ENCODE data around the gene CCDC142.
"Not testable (repeated sequence)": the region's sequence is repeated elsewhere in the genome, so short reads cannot be mapped to it uniquely, and the experiment has no call there.

CCDC142 gene

DNA sequence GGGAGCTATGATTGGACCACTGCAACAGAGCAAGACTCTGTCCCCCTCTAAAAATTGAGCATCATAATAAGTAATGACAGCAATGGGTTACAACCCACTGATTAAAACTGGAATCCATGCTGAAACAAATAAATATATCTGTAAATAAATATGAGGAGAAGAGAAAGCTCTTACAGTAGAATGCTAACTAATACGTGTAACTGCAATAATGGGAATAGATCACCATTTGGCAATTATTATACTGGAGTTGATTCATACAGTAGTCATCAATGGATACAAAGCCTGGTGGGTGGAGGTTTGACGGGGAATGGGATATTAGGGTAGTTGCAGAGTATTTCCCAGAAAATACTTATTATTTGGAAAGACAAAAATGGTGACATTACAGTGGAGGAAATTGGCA, 34.0 kb downstream of the CCDC142 start:
- in situ Hi-C loops (cut with MboI; ENCODE audit: low sequenced_read_pairs) = no loop called here

DNA sequence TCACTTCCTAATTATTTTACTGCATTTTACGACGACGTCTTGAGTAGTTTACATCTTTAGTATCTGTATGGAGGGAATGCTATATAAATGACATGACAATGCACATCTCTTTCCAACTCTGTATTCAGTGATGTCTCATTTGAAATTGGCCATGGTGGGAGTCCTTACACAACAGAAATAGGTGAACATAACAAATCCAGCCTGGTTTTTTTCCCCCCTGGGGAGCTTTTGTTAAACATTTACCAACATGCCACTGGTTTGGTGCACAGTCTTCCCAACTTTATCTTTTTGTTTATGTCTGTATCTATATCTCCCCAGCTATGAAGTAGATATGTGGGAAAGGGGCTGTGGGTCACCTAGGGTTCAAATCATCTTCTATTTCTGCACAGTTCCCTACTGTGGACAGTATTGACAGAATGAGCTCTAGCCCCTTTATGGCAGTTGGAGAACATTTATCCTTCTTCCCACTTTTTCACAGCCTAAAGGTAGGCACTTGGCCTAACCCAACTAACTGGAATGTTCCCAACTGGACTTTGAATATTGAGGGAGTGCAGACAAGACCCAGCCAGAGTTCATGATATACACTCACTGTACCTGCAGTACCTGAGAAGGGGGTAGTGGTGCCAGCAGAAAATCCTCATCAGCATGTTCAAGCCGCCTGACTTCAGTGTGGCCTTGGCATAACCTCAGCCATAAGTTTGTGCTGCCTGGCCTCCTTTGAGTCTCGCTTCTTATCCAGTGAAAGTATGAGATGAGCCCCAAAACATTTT, 35.4 kb downstream of the CCDC142 start:
- in situ Hi-C loops (cut with MboI; ENCODE audit: low sequenced_read_pairs) = no loop called here

DNA sequence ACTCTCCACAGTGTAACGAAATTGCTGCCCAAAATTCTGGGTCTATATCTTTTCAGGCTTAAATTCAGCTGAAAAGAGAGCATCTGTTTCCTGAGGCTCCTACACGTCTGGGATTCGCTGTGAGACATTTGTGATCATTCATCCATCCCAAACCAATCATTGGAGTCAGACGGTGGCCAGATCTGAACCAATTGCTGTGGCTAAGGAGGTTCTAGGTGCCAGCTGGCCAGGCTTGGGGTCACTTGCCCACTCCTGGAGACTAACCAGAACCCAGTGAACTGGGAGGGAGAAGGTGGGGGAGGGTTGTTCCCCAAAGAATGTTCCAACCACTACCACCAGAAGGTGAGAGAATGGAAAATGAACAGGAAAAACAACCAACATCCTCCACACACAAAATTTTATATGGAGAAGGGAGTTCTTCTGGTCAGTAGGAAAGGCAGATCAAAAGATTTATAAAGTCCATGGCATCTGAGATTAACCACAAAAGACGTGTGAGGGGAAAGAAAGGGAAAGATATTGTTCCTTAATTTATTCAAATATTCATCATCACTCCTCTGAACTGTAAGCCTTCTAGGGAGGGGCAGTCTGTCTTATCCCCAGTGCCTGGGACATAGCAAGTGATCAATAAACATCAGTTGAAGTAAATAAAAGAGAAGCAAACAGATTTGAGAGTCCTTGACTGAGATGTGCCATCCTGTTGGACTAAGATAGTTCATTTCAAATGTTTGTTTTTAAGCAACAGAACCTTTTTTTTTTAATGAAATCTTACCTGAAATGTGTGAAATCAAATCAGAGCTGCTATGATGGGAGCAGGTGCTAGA, 38.1 kb downstream of the CCDC142 start:
- in situ Hi-C loops (cut with MboI; ENCODE audit: low sequenced_read_pairs) = no loop called here

DNA sequence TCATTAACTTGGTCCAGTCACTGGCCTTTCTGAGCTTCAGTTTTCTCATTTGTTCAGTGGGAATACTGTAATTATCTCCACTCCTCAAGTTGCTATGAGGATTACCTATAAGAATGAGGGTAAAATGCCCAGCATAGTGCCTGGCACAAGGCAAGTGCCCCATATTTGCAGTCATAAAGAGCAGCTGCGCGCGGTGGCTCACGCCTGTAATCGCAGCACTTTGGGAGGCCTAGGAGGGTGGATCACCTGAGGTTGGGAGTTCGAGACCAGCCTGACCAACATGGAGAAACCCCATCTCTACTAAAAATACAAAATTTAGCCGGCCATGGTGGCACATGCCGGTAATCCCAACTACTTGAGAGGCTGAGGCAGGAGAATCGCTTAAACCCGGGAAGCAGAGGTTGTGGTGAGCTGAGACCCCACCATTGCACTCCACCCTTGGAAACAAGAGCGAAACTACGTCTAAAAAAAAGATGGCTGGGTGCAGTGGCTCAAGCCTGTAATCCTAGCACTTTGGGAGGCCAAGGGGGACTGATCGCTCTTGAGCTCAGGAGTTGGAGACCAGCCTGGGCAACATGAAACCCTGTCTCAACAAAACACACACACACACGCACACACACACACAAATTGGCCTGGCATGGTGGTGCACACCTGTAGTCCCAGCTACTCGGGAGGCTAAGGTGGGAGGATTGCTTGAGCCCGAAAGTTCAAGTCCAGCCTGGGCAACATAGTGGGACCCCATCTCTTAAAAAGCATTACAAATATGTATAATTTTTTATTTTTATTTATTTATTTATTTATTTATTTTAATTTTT, 40.1 kb downstream of the CCDC142 start:
- in situ Hi-C loops (cut with MboI; ENCODE audit: low sequenced_read_pairs) = not testable (repeated sequence)

DNA sequence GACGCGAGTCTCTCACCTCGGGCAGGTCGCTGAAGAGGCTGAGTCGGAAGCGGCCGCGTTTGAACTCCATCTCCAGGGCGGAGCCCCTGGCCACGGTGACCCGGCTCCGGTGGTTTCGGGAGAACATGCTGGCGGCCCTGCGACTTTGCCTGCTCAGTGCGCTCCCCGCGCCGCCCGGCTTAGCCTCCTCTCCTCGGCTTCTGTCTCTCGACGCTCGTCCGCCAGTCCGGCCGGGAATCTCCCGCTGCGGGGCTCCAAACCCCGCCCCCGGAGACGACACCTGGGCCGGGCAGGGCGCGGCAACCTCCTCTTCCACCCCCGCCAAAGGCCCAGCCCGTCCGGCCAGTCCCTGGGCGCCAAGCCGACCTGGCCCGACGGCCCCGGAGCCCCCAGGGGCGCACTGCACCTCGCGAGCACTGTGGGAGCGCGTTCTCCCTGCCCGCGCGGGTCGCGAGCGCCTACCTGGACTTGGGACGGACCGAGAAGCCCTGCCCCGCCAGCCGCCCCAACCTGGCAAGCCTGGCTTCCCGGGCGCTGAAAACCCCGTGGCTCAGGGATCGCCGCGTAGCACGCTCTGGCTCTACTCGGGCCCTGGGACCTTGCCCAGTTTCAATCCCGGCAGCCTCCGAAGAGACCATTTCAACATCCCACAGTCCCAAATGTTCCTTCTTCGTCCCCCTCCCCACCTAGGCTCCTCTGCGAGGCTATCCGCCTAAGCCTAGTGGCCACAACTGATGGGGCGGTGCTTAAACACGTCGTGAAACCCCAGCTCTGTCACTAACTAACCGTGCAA, 40.9 kb downstream of the CCDC142 start, which contains the start of gene RTKN:
Gene RTKN (minus strand): TSS at position 248 of the 793 bp plus-strand sequence. CDS start 121 bp downstream, at position 127.
- in situ Hi-C loops (cut with MboI; ENCODE audit: low sequenced_read_pairs) = no loop called here

DNA sequence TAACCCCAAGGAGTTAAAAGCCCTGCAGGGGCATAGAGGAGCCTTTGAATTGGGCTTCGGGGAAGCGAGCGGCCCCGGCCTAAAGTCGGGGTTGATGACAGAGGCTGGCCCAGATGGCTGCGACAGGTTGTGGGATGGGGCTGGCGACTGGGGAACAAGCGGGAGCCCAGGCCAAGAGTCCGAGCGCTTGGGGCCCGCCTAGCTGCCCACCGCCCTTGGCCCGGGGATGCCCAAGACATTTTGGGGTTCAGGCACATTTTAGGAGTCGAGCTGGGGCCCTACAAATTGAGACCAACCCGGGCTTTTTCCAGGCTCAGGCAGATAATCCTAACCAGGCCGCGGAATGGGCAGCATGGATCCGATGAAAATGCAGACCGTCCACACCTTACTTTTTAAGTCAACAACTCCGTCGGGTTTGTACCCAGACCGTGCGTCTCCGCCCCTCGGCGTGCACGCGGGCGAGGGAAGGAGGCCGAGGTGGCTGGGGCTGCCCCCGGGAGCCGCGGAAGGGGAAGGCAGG, 41.6 kb downstream of the CCDC142 start:
- in situ Hi-C loops (cut with MboI; ENCODE audit: low sequenced_read_pairs) = no loop called here

DNA sequence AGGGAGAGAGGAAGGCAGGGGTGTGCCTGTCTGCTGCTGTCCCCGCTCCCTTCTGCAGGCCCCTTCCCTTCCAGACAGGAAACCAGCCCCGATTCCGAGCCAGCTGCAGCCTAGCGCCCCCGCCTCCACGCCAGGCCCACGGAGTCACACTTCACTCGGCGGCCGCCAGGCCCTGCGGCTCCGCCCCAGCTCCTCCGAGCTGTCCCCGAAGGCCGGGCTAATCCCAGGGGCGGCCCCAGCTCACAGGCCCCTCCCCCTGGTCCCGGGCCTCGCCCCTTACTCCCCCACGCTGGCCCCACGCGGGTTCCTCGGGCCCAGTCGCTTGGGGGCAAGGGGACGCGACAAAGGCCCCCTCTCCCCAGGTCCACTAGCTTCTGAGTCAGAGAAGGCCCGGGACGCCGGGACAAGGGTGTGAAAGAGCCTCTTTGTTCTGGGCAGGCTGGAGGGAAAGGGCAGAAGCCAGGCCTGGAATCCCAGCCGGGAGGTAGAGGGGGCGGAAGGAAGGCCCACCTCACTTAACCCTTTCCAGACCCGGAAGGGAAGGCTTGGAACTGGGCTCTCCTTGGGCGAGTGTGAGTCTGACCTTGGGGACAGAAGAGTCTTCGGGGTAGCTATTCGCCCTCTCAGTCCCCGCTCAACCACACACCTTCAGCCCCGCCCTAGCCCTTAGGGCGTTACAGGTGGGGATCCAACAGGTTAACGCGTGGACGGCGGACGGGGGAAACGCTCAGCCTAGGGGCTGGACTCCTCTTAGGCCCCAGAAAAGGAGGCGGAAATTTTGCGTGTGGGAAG, 42.2 kb downstream of the CCDC142 start:
- in situ Hi-C loops (cut with MboI; ENCODE audit: low sequenced_read_pairs) = no loop called here

DNA sequence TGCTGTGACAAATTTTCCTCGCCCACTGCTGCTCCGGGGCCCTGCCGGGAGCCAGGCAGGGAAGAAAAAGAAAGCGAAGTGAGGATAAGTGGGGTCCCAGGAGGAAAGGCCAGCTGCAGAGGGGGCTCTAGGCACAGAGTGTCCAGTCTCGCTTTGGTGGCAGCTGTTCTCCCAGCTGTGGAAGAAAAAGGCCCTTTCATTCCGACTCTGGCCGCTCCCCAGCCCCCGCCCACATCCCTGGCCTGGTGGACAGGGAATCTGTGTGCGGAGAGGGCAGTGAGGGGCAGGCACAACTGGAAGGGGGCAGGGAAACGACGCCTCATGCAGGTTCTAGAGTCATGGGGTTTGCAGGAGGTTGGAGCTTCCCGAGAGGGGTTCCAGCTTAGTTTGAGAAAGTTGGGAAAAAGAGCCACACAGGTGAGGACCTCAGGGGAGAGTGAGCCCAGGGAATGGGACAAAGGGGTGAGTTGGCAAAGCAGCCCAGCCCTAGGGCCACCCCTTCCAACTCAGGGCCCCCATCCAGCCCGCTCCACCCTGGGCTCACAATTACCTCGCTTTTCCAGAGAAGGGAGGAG, 42.9 kb downstream of the CCDC142 start:
- in situ Hi-C loops (cut with MboI; ENCODE audit: low sequenced_read_pairs) = no loop called here

DNA sequence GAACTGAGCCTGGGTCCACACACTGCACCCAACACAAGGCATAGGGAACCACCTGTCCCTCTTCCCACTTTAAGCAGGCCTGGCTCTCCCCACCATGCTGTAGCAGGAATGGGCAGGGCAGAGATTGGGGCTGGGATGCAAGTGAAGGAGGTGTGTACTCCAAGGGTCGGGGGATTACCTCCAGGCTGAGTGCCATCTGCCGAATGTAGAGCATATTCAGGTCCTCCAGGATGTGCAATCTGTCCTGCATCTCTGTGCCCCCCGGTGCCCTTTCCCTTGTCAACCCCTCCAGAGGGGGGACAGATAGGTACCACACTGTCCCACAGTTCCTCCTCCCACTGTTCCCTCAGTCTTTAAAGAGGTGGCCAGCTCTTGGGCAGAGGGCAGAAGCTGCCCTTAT, 43.4 kb downstream of the CCDC142 start:
- in situ Hi-C loops (cut with MboI; ENCODE audit: low sequenced_read_pairs) = no loop called here

DNA sequence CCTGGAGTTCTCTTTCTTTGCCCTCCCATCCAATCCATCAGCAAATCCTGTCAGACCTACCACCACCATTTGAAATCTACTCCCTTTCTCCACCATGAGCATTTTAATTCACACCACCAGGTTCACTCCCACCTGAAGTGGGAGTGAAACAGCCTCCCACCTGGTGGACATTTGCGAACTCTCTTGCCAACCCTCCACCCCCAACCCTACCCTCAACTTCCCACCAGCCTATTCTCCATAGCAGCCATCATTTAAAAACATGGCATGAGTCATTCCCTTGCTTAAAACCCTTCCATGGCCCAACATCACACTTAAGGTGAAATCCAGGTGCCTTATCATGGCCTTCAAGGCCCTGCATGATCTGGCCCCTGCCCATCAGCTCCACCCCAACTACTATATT, 44.5 kb downstream of the CCDC142 start:
- in situ Hi-C loops (cut with MboI; ENCODE audit: low sequenced_read_pairs) = no loop called here

DNA sequence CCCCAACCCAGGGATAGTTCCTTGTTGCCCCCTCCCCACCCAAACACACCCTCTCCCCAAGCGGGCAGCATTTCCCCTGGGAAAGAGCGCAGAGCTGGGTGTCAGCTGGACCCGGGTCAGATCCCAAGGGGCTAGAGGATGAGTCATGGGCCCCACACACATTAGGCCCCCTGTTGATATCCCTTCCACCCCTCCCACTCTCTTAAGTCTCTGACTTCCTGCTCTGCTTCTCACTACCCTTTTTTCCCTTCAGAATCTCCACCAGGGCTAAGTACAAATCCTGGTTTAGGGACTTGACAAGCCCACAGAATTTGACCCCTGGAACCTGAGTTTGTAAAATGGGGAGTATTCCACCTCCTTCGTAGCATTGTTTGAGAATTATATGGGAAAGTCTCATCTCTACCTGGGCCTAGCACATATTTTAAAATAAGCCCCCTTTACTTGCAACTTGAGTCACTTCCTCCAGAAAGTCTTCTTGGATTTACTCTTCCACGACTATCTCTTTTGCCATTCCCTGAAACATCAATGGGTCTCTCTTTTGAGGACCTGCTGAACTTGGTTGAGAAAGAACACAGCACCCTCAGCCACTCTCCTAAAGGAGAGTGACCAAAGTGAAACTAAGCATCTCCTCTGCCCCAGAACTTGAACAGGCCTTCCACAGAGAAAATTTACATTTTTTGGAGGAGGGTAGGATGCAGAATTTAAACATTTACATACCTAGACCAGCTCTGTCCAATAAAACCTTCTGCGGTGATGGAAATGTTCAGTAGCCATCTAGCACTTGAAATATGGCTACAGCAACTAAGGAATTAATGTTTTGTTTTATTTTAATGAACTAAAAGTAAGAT, 45.7 kb downstream of the CCDC142 start:
- in situ Hi-C loops (cut with MboI; ENCODE audit: low sequenced_read_pairs) = no loop called here

DNA sequence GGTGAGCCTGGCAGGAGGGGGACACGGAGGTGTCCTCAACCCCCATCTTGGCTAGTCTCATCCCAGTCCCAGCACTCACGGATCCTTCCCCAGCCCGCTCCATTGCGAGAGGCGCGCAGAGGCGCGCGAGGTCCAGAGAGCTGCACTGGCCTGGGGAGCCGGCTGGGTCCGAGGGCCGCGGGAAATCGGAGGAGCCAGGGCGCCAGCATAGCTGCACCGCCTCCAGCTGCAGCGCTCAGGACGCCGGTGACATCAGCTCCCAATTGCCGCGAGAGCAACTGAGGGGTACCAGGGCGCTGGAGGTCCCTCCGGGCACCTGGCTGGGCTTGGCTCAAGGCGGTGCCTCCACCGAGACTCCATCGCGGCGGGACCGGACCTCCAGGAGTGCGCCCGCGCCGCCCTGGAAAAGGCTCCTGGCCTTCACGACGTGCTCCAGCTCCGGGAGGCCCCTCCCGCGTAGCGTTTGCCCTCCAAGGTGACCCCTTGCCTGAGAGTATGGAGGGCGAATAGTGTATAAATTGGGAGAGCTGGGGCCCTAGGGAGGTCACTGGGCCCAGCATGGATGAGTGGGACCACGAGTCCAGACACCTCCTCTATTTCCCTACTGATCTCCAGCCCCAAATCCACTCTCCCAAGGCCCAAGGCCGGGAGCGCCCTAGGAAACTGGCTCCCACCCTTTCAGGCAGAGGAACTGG, 46.5 kb downstream of the CCDC142 start:
- in situ Hi-C loops (cut with MboI; ENCODE audit: low sequenced_read_pairs) = no loop called here

DNA sequence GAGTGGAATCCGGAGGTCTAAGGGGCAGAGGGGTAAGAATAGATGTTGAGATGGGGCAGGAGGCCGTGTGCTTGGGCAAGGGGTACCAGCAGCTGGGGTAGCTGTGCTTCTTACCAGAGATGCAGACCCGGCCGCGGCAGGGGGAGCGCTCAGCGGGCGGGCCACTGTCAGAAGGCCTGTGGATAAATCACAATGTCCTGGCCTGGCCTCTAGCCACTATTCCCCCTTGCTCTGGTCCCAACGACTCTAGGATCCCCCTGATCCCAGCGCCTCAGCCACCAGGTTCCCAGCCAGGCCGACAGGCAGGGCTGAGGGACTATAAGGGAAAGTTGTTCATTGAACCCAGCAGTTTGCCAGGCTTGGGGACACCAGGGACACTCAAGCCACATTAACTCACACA, 52.3 kb downstream of the CCDC142 start:
- in situ Hi-C loops (cut with MboI; ENCODE audit: low sequenced_read_pairs) = no loop called here

DNA sequence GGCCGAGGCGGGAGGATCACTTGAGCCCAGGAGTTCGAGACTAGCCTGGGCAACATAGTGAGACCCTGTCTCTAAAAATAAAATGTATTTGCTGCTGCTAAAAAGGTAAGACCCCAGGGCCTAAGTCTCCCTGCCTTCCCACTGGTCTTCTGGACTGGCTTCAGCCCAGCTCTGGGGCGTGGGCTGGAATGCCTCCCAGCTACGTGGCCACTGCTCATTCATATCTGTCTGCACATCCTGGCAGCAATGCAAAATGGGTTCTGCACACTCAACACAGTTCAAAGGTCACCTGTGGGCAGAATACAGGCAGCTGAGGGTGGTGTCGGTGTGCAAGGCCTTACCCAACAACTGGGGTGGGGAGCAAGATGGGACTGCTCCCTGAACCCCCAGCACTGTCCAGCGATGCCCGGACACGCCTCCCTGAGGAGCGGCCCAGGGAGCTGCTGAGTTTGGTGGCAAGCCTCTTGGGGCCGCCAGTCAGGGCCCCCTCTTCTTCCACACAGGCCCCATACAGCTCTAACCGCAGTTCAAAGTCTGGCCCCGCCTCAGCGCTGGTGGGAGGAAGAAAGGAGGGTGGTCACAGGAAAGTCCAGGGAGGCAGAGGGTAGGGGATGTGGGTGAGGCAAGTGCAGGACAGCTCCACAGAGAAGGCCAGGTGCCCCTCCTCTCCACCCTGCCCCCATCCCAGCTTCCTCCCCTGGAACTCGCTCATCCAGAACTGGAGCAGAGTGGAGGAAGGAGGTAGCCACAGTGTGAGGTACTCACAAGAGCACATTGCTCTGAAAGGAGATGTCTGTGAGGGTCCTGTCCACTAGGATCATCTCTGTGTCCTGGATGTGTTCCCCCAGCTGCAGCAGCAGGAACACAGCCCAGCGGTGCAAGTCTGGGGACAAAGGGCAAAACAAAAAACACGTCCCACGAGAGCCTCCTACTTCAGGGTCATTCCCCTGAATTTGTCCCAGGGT, 53.0 kb downstream of the CCDC142 start:
- in situ Hi-C loops (cut with MboI; ENCODE audit: low sequenced_read_pairs) = no loop called here

DNA sequence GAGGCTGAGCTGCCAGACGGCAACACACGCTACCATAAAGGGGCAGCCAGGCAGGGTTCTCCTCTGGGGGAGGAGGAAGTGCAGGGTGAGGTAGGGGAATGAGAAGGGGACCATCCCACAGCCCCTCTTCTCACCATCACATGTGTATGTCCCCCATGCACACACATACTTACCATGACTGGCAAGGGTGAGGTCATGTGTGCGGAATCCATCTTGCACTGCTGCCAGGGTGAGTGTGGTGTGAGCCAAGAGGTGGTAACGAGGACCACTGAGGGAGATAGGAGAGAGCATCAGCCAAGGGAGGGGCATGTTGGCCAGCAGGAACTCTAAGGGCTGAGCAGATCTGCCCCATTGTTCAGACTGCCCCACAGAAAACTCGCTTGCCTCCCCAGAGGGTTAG, 54.1 kb downstream of the CCDC142 start:
- in situ Hi-C loops (cut with MboI; ENCODE audit: low sequenced_read_pairs) = no loop called here

DNA sequence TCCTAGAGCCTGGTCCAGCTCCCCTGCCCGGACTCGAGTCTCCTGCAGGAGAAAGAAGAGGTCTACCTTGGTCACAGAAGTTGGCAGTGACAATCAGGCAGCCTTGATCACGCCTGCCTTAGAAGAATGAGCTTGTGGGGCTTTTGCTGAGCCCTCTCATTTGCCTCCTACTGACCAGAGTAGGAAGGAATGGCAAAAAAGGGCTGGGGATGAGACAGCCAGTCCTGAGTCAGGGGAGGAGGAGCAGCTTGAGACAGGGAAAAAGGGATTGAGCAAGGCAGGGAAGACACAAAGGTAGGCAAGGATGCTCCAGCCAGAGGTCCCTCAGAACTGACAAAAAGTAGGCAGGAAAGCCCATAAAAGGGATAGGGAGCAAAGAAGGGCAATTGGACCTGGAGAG, 55.2 kb downstream of the CCDC142 start:
- in situ Hi-C loops (cut with MboI; ENCODE audit: low sequenced_read_pairs) = no loop called here
